Adrenal gland (tissue), 12 donors: ENCODE data around the gene PKD2L2. TPM values are rescaled to one million over a fixed set of nuclear protein-coding genes. Genes with fewer than 3 reads are reported as not detected.
"Not testable (repeated sequence)": the region's sequence is repeated elsewhere in the genome, so short reads cannot be mapped to it uniquely, and the experiment has no call there.

ENCODE experiments used
- DNase-seq, 7 donors: peaks; one replicate each; pipeline ENCODE4 v3.0.0-alpha.2; 2019 to 2020
- H3K27ac ChIP-seq, 5 donors: fragments of 200-600 bp; sonication (generic) in 4 of 5; 1 replicate in 3 of 5; 2 replicates in 2 of 5; pipeline versions ENCODE4 v1.5.1 to v1.8.0; 2016 to 2020; ENCODE audit warnings: mild to moderate bottlenecking in 1 of 5
- H3K27me3 ChIP-seq: fragments of 200-600 bp; 2 replicates; pipeline ENCODE4 v1.8.0; 2021
- H3K36me3 ChIP-seq, 2 donors: fragments of 200-600 bp; replicated peaks in 1 of 2; 1 replicate in 1 of 2; 2 replicates in 1 of 2; pipeline versions ENCODE4 v1.5.1 to v1.8.0; 2018 to 2022
- H3K4me1 ChIP-seq, 2 donors: fragments of 200-600 bp; replicated peaks in 1 of 2; 1 replicate in 1 of 2; 2 replicates in 1 of 2; pipeline versions ENCODE4 v1.5.1 to v1.8.0; 2018 to 2021
- H3K4me3 ChIP-seq, 4 donors: fragments of 200-600 bp; sonication (generic) in 3 of 4; one replicate each; pipeline ENCODE4 v1.5.1; 2016 to 2018
- H3K9me3 ChIP-seq, 3 donors: fragments of 200-600 bp; sonication (generic) in 1 of 3; replicated peaks in 1 of 3; 1 replicate in 2 of 3; 2 replicates in 1 of 3; pipeline versions ENCODE4 v1.5.1 to v1.8.0; 2016 to 2021
- CTCF ChIP-seq, 6 experiments: fragments of 450-650 bp in 4 of 6; fragments of 200-600 bp in 2 of 6; sonication (generic) in 1 of 6; IDR thresholded peaks; 1 replicate in 5 of 6; 2 replicates in 1 of 6; pipeline versions ENCODE4 v1.5.1 to v1.8.0; 2016 to 2021; ENCODE audit warnings: antibody characterized with exemption in 6 of 6, mild to moderate bottlenecking in 2 of 6, moderate library complexity in 1 of 6
- POLR2A ChIP-seq, 2 donors: fragments of 450-650 bp; IDR thresholded peaks; one replicate each; pipeline ENCODE4 v1.6.1; 2017; ENCODE audit warnings: antibody characterized with exemption in 2 of 2, mild to moderate bottlenecking in 2 of 2, moderate library complexity in 1 of 2
- WGBS, 4 donors: extraction: QIAGEN DNeasy Blood & Tissue Kit in 2 of 4; methylation state at CpG; one replicate each; pipeline versions ENCODE4 v1.1.5 to v1.1.7; 2013 to 2017; 5-methylcytosine and 5-hydroxymethylcytosine counted together
- intact Hi-C, 2 donors: fragments of 100-400 bp; cut with DNase I; formaldehyde crosslinking; loops; one replicate each; pipeline versions ENCODE4 v1.14.1 to v1.15.0; 2022 to 2023
- polyA plus RNA-seq, 3 donors: library from polyadenylated mRNA; stranded (reverse); fragments of 200-250 nt in 2 of 3; fragments of 350-450 nt in 1 of 3; fragmentation: Illumina TruSeq in 1 of 3; extraction: RNeasy Lipid Tissue Mini Kit (QIAGEN cat#74804) in 1 of 3; gene quantifications; one replicate each; pipeline ENCODE4 v1.2.3, GENCODE V29; 2013 to 2014
- total RNA-seq, 9 donors: library from RNA; depleted of rRNA in 4 of 9; stranded (reverse); fragments of >200 nt in 4 of 9; fragments of 120-200 nt in 1 of 9; fragmentation: NEBNext Ultra II Directional in 1 of 9; extraction: Animal tissue kit (Norgen Biotek cat#: 25700) in 1 of 9; gene quantifications; one replicate each; pipeline versions ENCODE4 v1.1.0 to v1.2.4, GENCODE V29; 2013 to 2023
- donor health status: healthy with polysubstance abuse.
- donor health status: Bipolar disorder and iron deficiency.
- donor health status: DM: yes; HTN: yes; CAD: no.
- donor health status: DM: no; HTN: no; CAD: no.
- donor health status: DM: no; HTN: no; CAD: no.
- donor health status: DM: yes; HTN: yes; CAD: no.

PKD2L2 gene
- total and polyA plus RNA-seq, 12 donors = 0.14 to 0.66 (median 0.46) TPM; not detected in 5

DNA sequence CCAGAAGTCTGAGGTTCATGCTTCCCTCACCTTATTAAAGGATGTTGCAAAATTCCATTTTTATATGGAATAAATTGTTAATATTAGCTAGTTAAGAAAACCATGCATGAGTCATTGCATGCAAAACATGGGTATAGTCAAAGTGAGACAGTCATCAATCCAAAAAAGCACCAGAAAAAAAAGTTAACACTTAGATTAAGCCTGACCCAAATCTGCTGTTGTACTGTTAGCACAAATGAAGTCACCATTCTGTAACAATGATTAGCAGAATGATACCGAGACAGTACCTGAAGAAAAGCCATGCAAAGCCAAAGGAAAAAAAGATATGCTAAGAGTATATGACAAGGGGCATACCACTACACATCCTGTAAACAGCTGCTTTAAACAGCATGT is 49.5 kb downstream of the PKD2L2 start:
- H3K36me3 ChIP-seq = peaks cover 0 to 63% of the 10 kb centered on the region in 2 donors
- H3K27ac ChIP-seq = no peak overlapping the region
- intact Hi-C loops = loop anchor here in 1 of 2 donors (5.0 kb wide), 1 partner anchor 156 kb away; no protein-coding TSS in a partner anchor
- TF ChIP-seq POLR2A (IDR thresholded peaks at IDR 0.05) (no peak), CTCF (IDR thresholded peaks at IDR 0.05) (no peak)
- no peak for DNase-seq
- no peaks in the 10 kb centered on the region for H3K9me3 ChIP-seq
- no peak overlapping the region for H3K4me3 ChIP-seq
- H3K27me3 ChIP-seq = no peaks in the 10 kb centered on the region
- 90 to 100% (median 95%) methylated on average over 1 of the region's 1 CpG for WGBS, 4 donors
- H3K4me1 ChIP-seq = peaks cover 0 to under 1% of the 10 kb centered on the region in 2 donors

GRCh38 chr5:137939331-137939730 is 50.1 kb downstream of the PKD2L2 start:
- DNase-seq = no peak
- peaks cover 0 to 65% of the 10 kb centered on the region in 2 donors for H3K36me3 ChIP-seq
- TF ChIP-seq POLR2A (IDR thresholded peaks at IDR 0.05) (no peak), CTCF (IDR thresholded peaks at IDR 0.05) (no peak)
- 81 to 84% (median 82%) methylated on average over 7 of the region's 7 CpGs for WGBS, 4 donors
- no peaks in the 10 kb centered on the region for H3K27me3 ChIP-seq
- H3K4me1 ChIP-seq = no peaks in the 10 kb centered on the region
- no peak overlapping the region for H3K27ac ChIP-seq
- no peak overlapping the region for H3K4me3 ChIP-seq
- H3K9me3 ChIP-seq = no peaks in the 10 kb centered on the region
- intact Hi-C loops = loop anchor here in 1 of 2 donors (5.0 kb wide), 1 partner anchor 157 kb away; no protein-coding TSS in a partner anchor

DNA sequence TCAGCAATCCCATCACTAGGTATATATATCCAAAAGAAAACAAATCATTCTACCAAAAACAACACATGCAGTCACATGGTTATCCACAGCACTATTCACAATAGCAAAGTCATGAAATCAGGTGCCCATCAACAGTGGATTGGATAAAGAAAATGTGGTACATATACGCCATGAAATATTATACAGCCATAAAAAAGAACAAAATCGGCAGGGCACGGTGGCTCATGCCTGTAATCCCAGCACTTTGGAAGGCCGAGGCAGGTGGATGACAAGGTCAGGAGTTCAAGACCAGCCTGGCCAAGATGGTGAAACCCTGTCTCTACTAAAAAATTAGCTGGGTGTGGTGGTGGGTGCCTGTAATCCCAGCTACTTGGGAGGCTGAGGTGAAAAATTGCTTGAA is 55.0 kb downstream of the PKD2L2 start:
- 95 to 100% (median 96%) methylated on average over 4 of the region's 4 CpGs for WGBS, 4 donors
- H3K4me3 ChIP-seq, H3K9me3 ChIP-seq, H3K27me3 ChIP-seq, H3K27ac ChIP-seq, intact Hi-C loops, DNase-seq, H3K4me1 ChIP-seq: not testable (repeated sequence)
- peaks cover 0 to 90% of the 10 kb centered on the region in 2 donors for H3K36me3 ChIP-seq

DNA sequence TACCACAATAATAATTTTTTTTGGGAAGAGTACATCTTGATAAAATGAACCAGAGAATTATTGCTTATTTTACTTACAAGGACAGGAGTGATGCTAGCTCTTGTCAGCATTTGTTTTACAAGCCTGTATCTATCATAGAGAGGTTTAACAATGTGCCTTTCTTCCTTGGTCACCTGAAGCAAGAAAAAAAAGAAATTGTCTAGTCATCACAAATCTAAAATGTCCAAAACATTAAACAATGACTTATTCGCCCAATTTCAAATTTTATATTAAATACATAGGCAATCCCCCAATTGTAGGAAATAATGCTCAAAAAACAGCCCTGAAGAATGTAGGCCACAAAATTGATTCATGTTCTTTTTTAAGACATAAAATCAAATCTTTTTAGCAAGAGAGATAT is 56.6 kb downstream of the PKD2L2 start:
- Histone ChIP-seq H3K27ac (no peak overlapping the region), H3K36me3 (peaks cover 0 to 82% of the 10 kb centered on the region in 2 donors), H3K4me3 (no peak overlapping the region), H3K27me3 (no peaks in the 10 kb centered on the region), H3K9me3 (no peaks in the 10 kb centered on the region), H3K4me1 (peaks cover 0 to 10% of the 10 kb centered on the region in 2 donors)
- DNase-seq = no peak
- TF ChIP-seq POLR2A (IDR thresholded peaks at IDR 0.05) (no peak), CTCF (IDR thresholded peaks at IDR 0.05) (no peak)
- intact Hi-C loops = no loop called here
- 90 to 97% (median 96%) methylated on average over 1 of the region's 1 CpG for WGBS, 4 donors
